DOHH2 (cell line): Measurements from ENCODE around the gene HSPE1.

Experiments used
- CTCF ChIP-seq: fragments of 200-600 bp; sonication (generic); IDR thresholded peaks from one replicate; pipeline ENCODE4 v1.5.1; 2014; ENCODE audit warnings: antibody characterized with exemption, mild to moderate bottlenecking, low read depth, low read length; ENCODE audit not compliant: poor library complexity, severe bottlenecking
- EZH2phosphoT487 ChIP-seq: fragments of 200-600 bp; sonication (generic); IDR thresholded peaks from 2 replicates; pipeline ENCODE4 v1.6.1; 2017; ENCODE audit warnings: borderline replicate concordance, mild to moderate bottlenecking, antibody characterized with exemption, low read length, moderate library complexity, mixed read lengths

- no peak for TF ChIP-seq CTCF
- no peak for TF ChIP-seq EZH2phosphoT487
These were observed 2.0 kb downstream of the HSPE1 start for GRCh38 chr2:197502201-197502600.
